HG02885 (cell line): ENCODE data around the gene CREBL2.
"Not testable (repeated sequence)": the region's sequence is repeated elsewhere in the genome, so short reads cannot be mapped to it uniquely, and the experiment has no call there.

Experiments used
- ATAC-seq: cut with Tn5 transposase; IDR thresholded peaks from one replicate; pipeline ENCODE4 v1.9.1; 2021; ENCODE audit warnings: mild to moderate bottlenecking; ENCODE audit not compliant: unreplicated experiment, poor library complexity

Gene CREBL2, protein sequence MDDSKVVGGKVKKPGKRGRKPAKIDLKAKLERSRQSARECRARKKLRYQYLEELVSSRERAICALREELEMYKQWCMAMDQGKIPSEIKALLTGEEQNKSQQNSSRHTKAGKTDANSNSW

DNA sequence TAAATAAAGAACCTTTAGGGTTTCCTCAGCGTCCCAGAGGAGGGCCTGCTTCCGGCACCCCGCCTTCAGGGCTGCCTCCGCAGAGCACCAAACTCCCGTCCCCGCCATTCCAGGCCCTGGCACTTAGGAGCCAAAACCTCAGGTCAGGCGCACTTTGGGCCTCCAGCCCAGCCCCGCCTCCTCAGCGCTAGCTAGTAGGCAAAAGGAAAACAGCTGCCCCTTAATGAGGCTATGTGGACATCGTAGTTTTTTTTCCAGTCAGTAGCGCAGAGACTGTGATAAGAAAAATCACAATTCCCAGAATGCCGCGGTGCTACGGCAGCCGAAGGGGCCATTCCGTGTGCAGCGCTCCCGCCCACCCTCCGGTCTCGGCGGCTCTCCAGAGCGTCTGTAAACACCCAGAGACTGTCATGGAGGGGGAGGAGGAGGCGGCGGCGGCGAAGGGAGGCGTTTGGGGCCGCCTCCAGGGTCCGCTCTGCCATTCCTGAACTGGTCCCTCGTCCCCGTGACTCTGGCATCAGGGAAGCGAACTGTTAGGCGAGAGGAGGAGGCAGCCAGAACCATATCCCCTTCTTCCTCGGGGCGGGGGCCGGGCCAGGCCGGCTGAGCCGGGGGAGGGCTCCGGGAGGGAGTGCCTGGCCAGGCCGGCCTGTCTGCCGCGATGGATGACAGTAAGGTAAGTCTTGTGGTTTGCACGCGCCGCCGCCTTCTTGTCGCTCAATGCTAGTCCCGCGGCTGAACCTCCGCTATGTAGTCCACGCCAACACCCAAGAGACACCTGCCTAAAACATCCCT lies at the start of gene CREBL2:
Gene CREBL2 (plus strand): TSS at position 365 of the 795 bp plus-strand sequence. CDS start 297 bp downstream, at position 662.
- peak; percentile 77 for ATAC-seq

DNA sequence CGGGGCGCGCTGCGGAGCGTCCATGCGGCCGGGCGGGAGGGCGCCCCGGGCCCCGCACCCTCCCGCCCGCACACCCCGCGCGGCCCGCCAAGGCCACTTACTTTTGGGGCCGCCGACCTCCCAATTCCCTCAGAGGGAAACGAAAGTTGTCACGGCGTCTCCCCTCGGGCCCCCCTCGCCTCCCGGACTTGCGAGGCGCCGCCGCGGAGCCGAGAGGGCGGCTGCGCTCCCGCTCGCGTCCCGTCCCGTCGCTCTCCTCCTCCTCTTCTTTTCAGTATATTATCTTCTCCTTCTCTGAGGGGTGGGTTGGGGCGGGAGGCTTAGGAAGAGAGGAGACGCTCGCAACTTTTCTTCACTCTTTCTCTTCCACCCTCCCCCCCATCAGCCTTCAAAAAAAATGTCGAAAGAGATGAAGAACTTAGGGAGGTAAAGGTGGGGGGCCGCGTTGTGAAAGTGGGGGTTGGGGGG lies 49.6 kb upstream of the CREBL2 start:
- ATAC-seq = peak; percentile 19

DNA sequence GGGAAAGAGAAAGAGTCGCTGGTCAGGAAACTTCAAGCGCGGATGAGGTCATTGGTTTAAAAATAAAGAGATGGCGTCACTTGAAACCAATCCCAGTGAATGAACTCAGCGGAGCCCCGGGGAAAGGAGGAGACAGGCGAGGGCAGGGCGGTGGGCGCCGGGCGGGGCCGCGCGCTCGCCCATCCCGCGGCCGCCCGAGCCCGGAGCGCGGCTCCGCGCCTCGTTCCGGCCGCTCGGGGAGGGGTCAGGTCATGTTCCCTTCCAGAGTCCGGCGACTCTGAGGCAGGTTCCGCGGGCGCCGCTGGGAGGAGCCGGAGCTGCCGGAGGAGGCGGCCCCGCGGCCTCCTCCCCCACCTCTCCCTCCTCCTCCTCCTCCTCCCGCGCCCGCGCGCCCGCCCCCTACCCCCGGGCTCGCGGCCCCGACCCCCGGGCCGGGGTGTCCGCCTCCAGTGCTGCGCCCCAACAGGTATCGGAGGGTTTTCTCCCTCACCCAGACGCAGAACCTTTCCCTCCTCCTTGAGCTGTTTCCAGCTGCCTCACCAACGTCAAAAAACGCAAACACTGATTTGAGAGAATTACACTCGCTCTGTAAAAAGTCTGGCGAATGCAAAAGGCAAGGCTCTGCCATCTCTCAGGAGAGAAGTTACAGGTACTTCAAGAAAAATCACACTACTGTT lies 49.0 kb upstream of the CREBL2 start, which contains the start of gene DUSP16:
Gene DUSP16 (minus strand): TSS at position 279 of the 677 bp plus-strand sequence. CDS start 41,765 bp downstream, outside the sequence.
- peak; percentile 79 for ATAC-seq

DNA sequence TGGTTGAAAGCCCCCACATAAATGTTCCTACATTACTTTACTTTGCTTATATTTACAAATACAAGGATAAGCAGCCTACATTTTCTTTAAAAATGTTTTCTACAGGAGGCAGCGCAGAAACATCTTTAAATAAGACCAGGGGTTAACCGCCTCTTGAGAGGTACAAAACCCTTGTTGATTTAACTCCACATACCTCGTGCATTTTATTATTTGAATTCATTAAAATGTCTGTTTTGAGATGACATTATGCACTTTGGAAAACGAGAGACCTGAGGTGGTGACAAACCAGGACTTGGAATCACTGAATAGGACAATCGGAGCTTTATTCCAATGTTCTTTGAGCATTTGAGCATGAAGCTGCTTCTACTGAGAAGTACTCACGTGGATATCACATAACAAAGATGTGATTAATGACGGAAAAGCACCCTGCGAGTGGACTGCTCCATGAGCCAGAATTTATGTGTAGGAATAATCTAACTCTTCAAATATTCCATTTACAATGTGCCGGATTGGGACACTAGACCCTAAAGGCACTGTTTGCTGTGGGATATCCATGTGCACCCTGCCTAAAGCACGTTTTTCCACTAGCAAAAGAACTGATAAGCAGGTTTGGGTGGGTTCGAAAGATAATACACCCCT lies 48.3 kb upstream of the CREBL2 start:
- ATAC-seq = no peak

DNA sequence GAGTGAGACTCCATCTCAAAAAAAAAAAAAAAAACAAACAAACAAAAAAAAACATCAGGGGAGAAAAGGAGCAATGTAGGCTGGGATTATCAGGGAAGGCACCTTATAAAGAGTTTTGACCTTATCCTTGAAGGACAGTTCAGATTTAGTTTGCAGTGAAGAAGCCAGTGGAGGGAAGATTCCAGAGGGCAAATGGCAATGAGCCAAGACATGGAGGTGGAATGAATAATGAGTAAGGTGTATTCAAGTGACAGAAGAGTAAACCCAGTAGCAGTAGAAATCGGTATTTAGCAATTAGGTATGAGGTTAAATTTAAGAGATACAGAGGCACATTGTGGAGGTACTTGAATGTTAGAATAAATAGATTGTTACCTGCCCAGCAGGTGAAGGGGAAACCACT lies 46.8 kb upstream of the CREBL2 start:
- ATAC-seq = no peak

DNA sequence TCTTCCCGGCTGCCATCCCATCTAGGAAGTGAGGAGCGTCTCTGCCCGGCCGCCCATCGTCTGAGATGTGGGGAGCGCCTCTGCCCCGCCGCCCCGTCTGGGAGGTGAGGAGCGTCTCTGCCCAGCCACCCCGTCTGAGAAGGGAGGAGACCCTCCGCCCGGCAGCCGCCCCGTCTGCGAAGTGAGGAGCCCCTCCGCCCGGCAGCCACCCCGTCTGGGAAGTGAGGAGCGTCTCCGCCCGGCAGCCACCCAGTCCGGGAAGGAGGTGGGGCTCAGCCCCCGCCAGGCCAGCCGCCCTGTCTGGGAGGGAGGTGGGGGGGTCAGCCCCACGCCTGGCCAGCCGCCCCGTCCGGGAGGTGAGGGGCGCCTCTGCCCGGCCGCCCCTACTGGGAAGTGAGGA lies 45.7 kb upstream of the CREBL2 start:
- not testable (repeated sequence) for ATAC-seq

DNA sequence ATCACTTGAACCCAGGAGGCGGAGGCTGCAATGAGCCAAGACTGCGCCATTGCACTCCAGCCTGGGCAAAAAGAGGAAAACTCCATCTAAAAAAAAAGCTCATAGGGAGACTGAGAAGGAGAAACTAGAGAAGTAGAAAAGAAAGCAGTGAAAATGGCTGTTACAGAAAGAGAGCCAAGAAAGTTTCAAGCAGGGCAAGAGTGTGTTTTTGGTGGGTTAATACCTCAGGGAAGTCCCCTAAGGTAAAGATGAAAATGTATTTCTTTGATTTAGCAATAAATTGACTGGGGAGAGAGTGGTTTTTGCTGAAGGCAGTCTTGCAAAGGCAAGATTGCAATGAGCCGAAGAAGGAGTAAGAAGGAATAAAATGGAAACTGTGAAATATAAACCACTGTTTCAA lies 39.0 kb upstream of the CREBL2 start:
- no peak for ATAC-seq

DNA sequence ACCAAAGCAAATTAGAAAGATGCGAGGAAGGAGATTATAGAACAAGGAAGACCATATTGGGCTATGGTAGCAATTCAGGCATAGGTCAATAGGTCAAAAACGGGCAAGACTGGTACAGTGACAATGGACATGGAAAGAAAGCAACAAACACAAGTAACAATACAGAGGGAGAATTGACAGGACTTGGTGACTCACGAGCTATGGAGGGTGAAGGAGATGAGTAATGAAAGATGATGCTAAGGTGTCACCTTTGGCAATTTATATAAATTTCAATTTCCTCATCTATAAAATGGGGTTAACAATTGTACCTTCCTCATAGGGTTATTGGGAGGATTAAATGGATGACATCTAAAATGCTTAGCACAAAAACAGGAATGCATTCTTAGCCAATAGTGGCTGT lies 33.9 kb upstream of the CREBL2 start:
- no peak for ATAC-seq

DNA sequence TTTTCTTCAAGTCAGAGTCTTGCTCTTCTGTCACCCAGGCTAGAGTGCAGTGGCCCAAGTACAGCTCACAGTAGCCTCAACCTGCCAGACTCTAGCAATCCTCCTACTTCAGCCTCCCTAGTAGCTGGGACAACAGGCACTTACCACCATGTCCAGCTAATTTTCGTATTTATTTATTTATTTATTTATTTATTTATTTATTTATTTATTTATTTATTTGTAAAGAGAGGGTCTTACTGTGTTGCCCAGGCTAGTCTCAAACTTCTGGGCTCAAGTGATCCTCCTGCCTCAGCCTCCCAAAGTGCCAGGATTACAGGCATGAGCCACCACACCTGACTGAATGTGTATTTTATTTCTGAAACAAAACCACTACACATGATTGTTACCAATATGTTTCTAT lies 31.0 kb upstream of the CREBL2 start:
- ATAC-seq = not testable (repeated sequence)

DNA sequence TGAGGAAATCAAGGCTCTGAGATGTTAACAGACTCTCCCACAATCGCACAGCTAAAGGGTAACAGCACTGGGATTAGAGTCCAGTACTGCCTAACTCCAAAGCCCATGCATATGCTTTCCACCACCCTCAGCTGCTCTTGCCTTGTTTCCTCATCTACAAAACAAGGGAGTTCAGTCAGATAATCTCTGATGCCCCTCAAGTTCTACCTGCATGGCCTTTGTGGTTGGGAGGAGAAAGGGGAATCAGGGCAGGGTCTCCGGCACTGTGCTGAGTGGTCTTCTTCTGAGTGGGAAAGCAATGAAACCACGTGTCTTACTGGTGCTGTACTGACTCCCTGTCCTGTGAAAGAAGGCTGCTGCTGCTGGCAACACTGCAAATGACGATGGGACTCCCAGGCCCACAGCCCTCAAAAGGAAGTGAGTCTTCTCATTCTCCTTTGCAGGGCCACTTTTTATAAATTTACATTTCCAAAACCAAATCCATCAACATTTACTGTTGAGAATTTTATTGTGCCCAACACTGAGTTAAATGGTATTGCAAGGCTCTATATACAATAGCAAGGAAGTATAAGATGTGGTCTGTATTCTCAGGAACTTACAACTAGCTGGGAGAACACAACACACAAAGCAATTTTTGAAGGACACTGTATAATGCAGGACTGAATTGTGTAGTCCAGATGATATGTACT lies 29.3 kb upstream of the CREBL2 start:
- peak; percentile 39 for ATAC-seq

DNA sequence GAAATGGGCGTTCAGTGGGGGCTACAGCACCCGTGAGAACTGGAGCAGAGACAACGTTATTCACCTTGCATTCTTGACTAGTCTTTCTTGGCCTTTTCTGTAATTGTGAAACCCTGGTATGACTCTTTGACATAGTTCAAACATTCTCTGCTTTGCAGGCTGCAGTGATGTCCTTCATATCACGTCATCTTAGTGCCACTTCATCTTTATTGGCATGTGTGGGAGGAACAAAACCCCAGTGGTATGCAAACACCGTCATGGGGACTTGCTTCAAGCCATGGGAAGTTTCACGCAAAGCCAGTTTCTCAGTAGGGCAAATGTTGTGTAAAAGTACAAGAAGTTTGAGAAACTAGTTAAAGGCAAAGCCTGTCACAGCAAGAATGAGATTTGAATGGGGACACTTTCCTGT lies 28.8 kb upstream of the CREBL2 start:
- ATAC-seq = peak; percentile 92

DNA sequence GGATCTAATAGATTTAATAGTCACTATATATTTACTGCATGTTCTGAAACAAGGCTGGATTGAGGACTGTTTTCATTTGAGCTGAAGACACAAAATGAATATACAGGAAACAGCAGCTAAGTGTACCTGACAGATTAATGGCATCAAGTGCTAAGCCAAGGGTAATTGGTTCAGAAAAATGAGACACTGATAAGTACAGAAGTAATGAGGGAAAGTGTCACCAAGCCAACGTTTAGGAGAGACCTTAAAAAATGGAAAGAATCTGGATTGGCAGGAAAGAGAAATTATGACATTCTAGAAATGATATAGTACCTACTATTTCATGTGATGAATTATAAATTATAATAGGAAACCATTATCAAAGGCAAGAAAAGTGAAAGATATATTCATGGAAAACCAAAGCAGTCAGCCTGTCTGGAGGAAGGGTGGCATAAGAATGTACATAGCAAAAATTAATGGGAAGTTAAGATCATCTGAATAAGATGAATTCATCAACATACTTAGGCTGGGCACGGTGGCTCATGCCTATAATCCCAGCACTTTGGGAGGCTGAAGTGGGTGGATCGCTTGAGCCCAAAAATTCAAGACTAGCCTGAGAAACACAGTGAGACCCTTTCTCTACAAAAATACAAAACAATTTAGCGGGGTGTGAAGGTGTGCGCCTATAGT lies 28.0 kb upstream of the CREBL2 start:
- no peak for ATAC-seq

DNA sequence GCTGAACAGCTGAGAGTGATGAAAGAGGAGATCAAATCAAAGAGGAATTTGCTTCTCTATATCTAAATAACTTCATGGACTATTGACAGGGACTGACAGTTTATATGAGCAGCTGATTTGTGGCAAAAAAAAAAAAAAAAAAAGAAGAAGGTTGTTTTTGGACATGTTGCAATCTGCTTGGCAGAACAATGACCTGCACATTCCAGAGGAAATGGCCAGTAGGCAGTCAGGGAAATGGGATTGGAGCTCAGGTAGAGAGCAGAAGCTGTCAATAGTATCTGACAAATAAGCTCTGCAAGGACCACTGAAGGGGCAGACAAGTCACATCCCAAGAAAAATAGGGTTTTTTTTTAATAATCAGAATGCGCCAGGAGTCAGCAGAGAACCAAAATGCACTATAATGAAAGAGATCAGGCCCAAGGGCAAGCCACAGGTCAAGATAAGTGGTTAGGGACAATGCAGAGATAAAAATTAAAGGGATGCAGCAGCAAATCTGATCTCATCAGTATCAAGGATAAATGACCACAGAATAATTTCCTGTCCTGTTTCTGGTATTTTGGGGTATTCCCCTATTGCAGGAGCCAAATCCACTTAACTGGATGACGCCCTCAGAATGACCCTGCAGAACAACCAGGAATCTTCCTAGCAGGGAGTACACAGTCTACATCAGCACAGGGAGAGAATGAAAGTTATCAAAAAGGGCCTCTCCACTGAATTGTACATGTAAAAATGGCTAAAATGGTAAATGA lies 26.4 kb upstream of the CREBL2 start:
- no peak for ATAC-seq

DNA sequence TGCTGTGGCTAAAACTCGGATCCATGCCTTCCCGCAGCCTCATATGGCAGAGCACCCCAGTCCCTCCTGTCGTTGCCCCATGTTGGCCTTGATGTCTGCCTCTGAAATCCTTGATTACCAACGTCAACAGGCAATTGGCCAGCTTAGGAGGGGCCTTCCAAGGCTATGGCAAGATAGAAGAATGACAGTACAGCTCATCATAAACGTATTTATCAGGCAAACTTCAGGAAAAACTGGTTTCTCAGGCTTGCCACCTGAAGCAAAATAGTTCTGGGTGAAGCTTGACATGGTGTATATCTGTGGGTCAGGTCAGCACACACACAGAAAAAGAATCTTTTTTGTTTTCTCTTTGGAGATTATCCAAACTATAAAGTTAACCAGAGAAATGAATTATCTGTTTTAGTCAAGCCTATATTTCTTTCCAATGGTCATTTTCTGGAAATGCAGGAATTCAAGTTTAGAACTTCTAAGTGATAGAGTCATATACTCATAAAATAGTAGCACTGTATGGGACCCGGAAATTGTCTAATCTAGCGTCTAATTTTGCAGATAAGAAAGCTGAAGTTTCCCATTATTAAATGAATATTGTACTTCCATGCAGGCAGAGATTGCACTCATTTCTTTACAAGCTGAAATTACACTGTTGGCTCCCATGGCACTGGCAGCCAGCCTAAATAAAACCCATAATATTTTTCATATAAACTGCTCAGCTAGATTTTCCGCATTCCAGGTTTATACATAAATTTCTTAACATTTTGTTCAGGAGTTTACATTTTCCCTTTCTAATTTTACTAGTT lies 24.6 kb upstream of the CREBL2 start:
- ATAC-seq = no peak

DNA sequence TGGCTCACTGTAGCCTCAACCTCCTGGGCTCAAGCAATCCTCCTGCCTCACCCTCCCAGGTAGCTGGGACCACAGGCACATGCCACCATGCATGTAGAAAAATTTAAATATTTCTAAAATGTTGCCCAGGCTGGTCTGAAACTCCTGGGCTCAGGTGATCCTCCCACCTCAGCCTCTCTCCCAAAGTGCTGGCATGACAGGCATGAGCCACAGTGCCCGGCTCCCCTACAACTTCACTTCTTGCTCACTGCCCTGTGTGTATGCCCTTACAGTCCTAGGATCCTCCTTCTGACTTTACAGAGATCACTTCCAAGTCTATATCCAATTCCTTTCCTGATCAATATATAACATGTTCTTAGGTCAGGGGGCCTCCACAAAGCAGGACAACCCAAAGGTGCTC lies 23.8 kb upstream of the CREBL2 start:
- ATAC-seq = no peak

DNA sequence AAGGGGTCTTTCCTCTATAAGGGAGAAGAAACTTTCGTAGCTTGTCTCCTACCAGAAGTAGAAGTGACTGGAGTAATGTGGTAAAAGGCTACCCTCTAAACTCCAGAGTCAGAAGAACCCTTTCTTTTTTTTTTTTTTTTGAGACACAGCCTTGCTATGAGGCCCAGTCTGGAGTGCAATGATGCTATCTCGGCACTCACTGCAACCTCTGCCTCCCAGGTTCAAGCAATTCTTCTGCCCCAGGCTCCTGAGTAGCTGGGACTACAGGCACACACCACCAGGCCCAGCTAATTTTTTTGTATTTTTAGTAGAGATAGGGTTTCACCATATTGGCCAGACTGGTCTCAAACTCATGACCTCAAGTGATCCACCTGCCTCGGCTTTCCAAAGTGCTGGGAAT lies 23.2 kb upstream of the CREBL2 start:
- ATAC-seq = not testable (repeated sequence)

DNA sequence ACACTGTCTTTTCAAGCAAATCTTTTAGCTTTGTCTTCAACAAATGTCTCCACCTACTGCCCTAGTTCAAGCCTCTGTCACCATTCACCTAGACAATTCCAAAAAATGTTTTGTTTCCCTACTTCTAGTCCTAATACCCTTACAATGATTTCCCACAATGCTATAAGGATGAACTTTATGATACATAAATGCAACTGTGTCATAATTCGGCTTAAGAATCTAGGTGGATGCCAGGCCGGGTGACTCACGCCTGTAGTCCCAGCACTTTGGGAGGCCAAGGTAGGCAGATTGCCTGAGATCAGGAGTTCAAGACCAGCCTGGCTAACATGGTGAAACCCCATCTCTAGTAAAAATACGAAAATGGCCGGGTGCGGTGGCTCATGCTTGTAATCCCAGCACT lies 20.7 kb upstream of the CREBL2 start:
- no peak for ATAC-seq

DNA sequence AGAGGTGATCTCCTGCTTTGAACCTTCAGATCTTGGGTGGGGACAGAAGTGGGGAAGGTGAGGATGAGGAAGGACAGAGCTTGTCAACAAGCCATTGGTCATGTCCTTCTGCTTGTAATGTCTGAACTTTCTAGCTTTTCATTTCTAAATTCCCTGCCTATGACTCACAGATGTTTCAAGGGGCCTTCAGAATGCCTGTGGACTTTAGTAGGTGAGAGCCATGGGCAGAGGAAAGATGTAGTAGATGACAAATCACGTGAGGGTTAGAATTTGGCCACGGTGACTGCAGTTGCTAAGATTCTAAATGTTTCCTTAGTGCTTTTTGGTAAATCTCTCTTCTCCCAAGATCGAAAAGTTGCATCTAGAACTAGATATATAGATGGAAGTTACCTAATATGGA lies 18.7 kb upstream of the CREBL2 start:
- ATAC-seq = no peak
